Measurements from ENCODE around the gene PDCD4. TPM values are rescaled to one million over a fixed set of nuclear protein-coding genes. Genes with fewer than 3 reads are reported as not detected.

PDCD4 gene
- total RNA-seq, 1 donor, result 52.9 TPM

DNA sequence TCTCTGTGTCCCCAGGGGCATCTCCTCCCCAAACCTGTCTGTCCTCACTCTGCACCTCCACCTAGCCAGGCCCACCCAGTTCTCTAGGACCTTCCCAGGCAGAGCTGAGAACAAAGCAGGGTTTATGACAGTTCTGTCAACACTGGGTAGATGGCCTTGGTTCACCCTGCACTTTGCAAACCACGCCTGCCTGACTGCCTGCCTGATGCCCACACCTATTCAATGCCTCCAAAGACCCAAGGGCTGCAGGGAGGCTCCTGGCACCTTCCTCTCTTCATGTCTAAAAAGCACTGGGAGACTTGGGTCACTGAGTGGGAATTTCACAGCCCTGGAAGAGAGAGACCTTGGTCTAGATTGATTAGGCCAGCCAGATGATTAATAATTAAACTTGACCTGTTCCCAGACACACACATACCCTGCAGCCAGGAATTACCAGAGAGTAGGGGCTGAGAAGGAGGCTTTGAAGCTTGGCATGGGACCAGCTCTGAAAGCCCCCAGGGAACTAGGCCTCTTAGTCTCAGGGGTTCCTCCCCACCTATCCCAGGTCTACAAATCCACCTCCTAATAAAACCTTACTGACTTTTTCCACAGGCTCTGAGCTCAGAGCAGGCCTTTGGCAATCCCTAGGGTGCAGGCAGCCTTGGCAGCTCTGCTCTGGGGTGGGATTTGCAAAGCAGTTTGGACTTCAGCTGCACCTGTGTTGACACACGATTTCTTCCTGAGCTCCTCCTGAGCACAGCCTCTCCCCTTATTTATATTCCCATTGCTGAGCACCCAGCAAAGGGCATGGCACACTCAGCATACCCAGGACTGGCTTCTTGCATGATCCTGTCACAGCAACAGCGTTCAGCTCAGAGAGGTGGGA is 25.7 kb upstream of the PDCD4 start:
- TF ChIP-seq, protein P1, sequence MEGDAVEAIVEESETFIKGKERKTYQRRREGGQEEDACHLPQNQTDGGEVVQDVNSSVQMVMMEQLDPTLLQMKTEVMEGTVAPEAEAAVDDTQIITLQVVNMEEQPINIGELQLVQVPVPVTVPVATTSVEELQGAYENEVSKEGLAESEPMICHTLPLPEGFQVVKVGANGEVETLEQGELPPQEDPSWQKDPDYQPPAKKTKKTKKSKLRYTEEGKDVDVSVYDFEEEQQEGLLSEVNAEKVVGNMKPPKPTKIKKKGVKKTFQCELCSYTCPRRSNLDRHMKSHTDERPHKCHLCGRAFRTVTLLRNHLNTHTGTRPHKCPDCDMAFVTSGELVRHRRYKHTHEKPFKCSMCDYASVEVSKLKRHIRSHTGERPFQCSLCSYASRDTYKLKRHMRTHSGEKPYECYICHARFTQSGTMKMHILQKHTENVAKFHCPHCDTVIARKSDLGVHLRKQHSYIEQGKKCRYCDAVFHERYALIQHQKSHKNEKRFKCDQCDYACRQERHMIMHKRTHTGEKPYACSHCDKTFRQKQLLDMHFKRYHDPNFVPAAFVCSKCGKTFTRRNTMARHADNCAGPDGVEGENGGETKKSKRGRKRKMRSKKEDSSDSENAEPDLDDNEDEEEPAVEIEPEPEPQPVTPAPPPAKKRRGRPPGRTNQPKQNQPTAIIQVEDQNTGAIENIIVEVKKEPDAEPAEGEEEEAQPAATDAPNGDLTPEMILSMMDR (IDR thresholded peaks at IDR 0.05; ENCODE audit: insufficient read depth, low read length), result no peak
- H3K4me3 ChIP-seq (ENCODE audit: low read depth, low read length), result no peak overlapping the region
- DNase-seq (ENCODE audit: low read depth), result no peak

- TF ChIP-seq, protein P1 (IDR thresholded peaks at IDR 0.05; ENCODE audit: insufficient read depth, low read length), result no peak
- DNase-seq (ENCODE audit: low read depth), result no peak
- H3K4me3 ChIP-seq (ENCODE audit: low read depth, low read length), result no peak overlapping the region
Measured at GRCh38 chr10:110847374-110847773, 24.4 kb upstream of the PDCD4 start.

DNA sequence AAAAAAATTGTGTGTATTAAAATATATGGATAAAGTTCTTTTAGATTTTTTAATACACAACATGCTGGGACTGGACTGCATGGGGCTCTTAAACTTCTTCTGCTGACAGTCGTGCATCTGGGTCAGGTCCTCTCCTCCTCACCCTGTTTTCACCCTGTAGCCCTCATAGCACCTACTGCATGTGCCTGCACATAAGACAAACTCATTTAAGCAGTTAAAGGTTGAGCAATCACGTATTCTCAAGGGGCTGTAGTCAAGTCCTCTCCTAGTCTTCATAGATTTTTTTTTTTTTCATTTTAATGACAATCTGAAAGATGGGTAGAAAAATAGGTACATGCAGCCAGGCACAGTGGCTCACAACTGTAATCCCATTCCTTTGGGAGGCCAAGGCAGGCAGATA is 23.6 kb upstream of the PDCD4 start:
- TF ChIP-seq, protein P1 (IDR thresholded peaks at IDR 0.05; ENCODE audit: insufficient read depth, low read length), result no peak
- H3K4me3 ChIP-seq (ENCODE audit: low read depth, low read length), result no peak overlapping the region
- DNase-seq (ENCODE audit: low read depth), result no peak

DNA sequence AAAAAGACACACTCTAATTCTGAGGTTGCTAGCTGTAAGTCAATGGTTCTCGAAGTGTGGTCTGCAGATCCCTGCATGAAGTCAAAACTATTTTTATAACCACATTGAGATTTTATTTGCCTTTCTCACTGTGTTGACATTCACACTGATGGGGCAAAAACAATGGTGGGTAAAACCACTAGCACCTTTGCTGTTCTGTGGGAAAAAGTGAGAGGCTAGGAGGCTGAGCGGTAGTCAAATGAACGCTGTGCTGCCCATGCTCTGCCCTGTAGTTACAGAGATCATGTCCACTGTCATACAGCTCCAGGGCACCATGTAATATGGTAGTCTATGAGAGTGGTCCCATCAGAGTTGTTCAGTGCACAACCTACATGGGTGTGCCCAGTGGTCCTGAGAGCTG is 21.6 kb upstream of the PDCD4 start:
- TF ChIP-seq, protein P1 (IDR thresholded peaks at IDR 0.05; ENCODE audit: insufficient read depth, low read length), result no peak
- DNase-seq (ENCODE audit: low read depth), result no peak
- H3K4me3 ChIP-seq (ENCODE audit: low read depth, low read length), result no peak overlapping the region

- TF ChIP-seq, protein P1 (IDR thresholded peaks at IDR 0.05; ENCODE audit: insufficient read depth, low read length), result no peak
- H3K4me3 ChIP-seq (ENCODE audit: low read depth, low read length), result no peak overlapping the region
- DNase-seq (ENCODE audit: low read depth), result peak; percentile 21
Measured at GRCh38 chr10:110851020-110851612, 20.6 kb upstream of the PDCD4 start.

DNA sequence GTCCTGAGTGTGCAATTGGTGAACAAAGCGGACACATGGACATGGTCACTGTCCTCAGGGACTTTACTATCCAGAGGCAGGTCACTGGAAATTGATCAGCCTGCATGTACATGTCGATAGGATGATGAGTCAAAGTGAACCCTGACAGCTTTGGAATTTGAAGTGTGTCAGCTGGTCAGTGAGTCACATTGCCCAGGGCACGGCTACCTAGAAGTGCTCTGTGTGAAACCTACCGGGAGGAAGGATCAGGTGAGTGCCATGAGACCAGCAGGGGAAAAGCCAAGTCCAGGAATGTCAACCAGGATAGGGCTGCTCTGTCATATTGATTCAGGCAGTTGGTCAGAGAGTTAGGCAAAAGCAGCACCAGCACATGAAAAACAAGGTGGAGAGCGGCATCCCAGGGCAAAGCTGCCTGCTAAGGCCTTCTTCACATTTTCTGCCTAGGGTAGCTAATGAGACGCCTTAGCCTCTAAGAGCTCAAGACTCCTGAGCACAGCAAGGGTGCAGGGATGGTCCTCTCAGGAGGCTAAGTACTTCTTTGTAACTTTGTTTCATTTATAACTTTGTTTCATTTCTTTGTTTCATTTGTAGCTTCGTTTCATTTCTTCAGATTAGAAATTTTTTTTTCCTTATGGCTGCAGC is 19.4 kb upstream of the PDCD4 start:
- TF ChIP-seq, protein P1 (IDR thresholded peaks at IDR 0.05; ENCODE audit: insufficient read depth, low read length), result no peak
- DNase-seq (ENCODE audit: low read depth), result no peak
- H3K4me3 ChIP-seq (ENCODE audit: low read depth, low read length), result no peak overlapping the region

Data from fibroblast of the aortic adventitia (primary cell).